GM19395 (cell line): Measurements from ENCODE around the gene NHEJ1.

Experiments used
- ATAC-seq: cut with Tn5 transposase; IDR thresholded peaks from one replicate; pipeline ENCODE4 v1.9.1; 2021; ENCODE audit warnings: mild to moderate bottlenecking, moderate library complexity; ENCODE audit not compliant: unreplicated experiment

The NHEJ1 gene

DNA sequence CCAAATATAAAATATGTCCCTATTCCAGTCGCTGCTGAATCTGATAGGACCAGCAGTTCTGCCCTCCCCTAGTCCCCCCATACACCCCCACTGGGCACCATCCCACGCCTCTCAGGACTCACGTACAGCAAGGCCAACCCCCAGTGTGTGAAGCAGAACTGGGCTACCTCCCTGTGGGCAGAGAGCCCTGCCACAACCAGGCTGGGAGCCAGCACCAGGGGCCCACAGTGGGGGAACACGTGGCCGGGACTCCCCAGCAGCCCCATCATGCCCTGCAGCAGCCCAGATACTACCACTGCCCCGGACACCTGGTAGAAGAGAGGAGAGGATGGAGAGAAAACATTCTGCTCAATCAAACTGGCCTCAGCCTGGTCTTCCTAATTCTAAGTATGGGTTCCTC lies 7.9 kb upstream of the NHEJ1 start:
- ATAC-seq, result no peak

GRCh38 chr2:219167997-219168396 lies 7.4 kb upstream of the NHEJ1 start:
- ATAC-seq, result no peak

DNA sequence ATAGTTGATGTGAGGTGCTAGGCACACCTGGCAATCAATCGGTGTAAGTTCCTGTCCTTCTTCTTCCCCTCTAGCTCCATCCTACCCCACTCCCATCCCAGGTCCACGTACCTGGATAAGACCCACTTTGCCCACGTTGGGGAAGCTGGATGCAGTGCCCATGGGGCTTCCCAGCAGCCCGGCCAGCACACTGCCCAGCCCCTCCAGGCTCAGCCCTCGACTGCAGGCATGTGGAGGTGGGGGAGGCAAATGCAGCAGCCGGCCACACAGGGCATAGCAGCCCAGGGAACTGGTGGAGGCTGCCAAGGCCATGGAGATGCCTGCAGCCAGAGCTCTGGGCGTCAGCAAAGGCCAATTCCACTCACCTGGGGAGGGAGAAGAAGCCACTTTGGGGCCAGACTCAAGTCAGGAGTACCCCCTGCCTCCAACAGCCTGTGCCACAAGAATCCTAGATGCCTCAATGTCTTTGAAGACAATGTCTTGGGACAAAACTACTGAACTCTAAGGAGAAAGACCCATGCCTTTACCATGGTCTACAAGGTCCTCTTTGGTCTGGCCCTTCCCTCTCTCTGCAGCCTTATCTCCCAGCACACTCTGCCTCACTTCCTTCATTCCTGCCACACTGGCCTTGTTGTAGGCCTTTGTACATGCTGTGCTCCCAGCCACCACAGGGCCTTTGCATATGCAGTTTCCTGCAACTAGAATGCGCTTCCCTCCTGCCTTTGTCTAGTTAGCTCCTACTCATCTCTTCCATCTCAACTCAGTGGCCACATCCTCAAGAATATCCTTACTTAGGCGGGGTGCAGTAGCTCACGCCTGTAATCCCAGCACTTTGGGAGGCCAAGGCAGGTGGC lies 4.7 kb upstream of the NHEJ1 start:
- no peak for ATAC-seq

GRCh38 chr2:219163156-219163555 lies 2.5 kb upstream of the NHEJ1 start:
- no peak for ATAC-seq

GRCh38 chr2:219161097-219161496 lies 482 bp upstream of the NHEJ1 start:
- no peak for ATAC-seq

GRCh38 chr2:219159771-219160185 lies 837 bp downstream of the NHEJ1 start:
- ATAC-seq, result peak; percentile 3

DNA sequence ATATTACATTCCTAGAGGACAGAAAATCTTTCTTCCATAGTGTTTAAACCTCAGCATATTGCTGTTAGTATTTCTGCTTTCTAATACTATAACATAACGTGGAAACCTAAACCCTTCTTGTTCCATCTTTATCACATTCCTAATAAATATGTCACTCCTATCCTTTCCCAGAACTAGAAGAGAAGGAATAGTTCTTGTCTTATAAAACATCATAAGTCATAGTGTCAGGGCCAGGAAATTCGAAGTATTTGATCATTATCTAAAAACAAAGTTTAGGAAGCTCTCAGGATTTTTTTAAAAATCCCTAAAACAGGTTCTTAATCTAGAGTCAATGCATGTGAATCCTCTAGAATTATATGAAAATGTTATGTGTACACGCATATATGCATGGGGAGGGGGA lies 2.0 kb downstream of the NHEJ1 start:
- no peak for ATAC-seq

GRCh38 chr2:219158025-219158424 lies 2.6 kb downstream of the NHEJ1 start:
- ATAC-seq, result no peak

DNA sequence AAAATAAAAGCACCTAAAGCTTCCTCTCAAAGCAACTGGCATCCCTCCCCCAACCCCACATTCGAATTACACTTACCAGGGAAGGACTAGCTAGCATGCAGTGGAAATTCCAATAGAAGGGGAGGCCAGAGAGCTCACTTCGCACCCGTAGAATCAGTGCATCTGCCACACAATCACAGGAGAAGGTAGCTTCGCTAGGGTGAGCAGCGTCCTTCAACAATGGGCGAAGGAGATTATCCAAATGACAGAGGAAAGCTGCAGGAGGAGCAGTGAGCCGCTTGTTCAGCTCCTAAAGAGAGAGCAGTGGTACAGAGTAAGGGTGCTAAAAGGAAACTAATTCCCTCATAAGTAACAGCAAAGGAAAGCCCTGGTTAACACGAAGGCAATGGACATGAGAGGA lies 3.2 kb downstream of the NHEJ1 start:
- ATAC-seq, result no peak

DNA sequence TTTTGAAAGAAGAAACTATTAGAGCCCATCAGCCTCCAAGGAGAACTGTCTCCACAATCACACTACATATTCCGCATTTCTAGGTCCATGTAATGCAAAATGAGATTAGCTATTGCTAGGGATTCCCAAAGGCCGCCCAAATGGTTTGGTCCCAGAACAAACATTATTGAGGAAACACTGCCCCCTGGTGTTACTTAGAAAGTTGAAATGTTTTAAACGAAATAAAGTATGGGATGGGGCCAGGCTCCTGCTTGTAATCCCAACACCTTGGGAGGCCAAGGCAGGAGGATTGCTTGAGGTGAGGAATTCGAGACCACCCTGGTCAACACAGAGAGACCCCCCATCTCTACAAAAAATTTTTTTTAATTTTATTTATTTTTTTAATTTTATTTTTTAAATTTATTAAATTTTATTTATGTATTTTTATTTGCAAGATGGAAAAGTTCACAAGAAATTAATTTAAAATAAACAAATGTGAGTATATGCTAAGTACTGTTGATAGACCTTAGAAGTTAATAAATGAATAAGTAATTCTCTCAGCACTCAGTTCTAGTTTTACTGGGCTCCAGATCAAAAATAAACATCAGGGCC lies 5.5 kb downstream of the NHEJ1 start:
- ATAC-seq, result no peak

DNA sequence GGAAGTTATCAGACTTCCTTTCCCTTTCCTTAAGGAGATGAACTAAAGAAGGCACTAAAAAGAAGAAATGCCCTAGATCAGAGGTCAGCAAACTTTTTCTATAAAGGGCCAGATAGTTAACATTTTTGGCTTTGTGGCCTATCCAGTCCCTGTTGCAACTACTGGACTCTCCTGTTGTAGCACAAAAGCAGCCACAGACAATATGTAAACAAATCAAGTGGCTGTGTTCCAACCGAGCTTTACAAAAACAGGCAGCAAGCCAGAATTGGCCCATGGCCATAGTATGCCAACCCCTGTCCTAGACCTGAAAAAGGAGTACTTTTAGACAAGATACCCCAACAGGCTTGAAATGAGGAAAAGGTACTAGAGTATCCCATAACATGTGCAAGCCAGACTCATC lies 10.9 kb downstream of the NHEJ1 start:
- no peak for ATAC-seq

DNA sequence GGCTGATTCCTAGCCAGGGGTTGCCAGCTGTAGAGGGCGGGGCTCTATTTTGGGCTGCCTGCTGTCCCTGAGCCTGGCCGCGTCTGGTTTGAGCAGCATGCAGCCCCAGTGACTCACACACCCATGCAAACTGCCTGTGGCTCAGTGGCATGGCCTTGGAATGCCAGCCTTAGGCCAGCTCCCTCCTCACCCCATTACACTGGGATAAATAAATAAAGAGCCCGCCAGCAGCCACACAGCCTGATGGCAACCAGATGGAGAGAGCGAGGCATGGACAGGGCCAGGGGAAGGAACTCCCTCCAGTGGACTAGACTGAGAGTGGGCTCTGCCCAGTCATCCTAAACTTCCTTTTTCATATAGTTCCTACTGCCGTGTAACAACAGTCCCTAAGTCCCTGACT lies 18.3 kb downstream of the NHEJ1 start:
- ATAC-seq, result no peak

- no peak for ATAC-seq
These were observed 19.9 kb downstream of the NHEJ1 start for GRCh38 chr2:219140722-219141121.

- no peak for ATAC-seq
These were observed 26.6 kb downstream of the NHEJ1 start for GRCh38 chr2:219133976-219134375.

- ATAC-seq, result no peak
These were observed 28.9 kb downstream of the NHEJ1 start for GRCh38 chr2:219131744-219132143.

DNA sequence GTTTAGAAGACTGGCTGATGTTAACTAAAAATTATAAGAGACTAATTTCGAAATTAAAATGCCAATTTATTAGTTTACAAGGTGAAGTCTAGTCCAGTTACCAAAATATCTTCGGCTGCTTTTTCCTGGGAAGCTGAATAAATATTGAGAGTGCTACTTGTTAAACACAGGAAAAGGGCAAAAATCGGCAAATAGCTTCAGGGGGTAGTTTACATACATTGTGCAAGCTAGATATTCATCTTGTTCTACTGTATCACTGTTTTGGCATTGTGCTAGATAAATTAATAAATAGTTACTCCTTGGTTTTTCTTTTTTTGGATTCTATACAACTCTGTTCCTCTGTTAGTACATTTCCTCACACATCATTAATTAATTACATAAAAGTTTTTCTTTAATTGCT lies 29.3 kb downstream of the NHEJ1 start:
- no peak for ATAC-seq

GRCh38 chr2:219129589-219129988 lies 31.0 kb downstream of the NHEJ1 start:
- no peak for ATAC-seq

GRCh38 chr2:219128396-219128795 lies 32.2 kb downstream of the NHEJ1 start:
- no peak for ATAC-seq

GRCh38 chr2:219127037-219127635 lies 33.5 kb downstream of the NHEJ1 start:
- no peak for ATAC-seq

DNA sequence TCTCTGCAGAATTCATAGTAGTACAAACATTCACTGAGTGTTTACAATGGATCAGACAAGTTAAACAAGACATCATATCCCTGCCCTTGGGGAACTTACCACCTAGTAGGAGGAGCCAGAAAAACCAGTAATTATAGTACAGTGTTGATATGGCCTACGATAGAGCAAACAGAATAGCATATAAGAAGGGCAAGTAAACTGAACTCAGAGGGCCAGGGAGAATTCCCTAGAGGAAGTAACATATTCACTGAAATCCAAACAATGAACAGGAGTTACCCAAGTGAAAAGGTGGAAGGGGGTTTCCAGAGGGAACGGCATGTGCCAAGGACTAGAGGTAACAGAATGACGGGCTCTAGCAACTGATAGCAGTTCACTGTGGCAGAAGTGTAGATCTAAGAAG lies 34.1 kb downstream of the NHEJ1 start:
- no peak for ATAC-seq

GRCh38 chr2:219125886-219126270 lies 34.7 kb downstream of the NHEJ1 start:
- ATAC-seq, result no peak

DNA sequence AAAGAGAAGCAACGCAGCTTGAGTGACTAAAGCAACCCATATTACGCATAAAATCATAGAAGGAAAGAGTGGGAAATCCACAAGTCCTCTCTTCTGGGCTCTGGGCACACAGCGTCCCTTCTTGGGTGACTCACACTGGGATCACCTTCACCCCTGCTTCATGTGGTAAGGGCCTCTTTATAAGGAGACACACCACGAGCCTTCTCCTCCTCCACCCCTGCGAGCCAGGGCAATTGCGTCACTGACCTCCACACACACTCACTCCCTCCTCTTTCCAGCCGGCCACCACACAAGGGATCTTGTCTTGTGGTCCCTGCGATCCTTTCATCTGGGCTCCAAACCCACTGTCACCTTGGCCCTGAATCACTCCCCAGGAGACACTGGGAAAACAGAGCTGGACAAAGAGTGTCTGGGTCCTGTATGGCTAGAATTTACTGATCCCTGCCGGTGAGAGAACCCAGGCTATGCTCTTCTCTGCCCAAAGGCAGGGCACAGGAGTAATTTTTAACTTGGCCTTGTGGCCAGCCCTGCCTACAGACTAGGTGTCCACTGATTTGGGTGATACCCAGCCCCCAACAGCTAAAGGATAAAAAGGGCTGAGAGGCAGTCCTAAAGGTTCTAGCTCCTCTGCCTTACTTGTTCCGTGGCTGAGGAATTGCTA lies 35.3 kb downstream of the NHEJ1 start:
- ATAC-seq, result no peak
